ENCODE results near the gene KANK3.

The KANK3 gene

GRCh38 chr19:8336660-8337059 is 6.4 kb downstream of the KANK3 start:
- TF ChIP-seq CTCF (IDR thresholded peaks at IDR 0.05; ENCODE audit: insufficient read depth, low read length, missing control alignments), result no peak
- ChIA-PET CTCF (interaction anchor here (0.9 to 1.0 kb wide), 2 partner anchors 17 to 59 kb away, joined by 3 read pairs; no protein-coding TSS in a partner anchor), POLR2A (interaction anchor here (1.0 kb wide), 1 partner anchor 108 kb away, joined by 3 read pairs; the partner anchor contains the start of gene HNRNPM)

DNA sequence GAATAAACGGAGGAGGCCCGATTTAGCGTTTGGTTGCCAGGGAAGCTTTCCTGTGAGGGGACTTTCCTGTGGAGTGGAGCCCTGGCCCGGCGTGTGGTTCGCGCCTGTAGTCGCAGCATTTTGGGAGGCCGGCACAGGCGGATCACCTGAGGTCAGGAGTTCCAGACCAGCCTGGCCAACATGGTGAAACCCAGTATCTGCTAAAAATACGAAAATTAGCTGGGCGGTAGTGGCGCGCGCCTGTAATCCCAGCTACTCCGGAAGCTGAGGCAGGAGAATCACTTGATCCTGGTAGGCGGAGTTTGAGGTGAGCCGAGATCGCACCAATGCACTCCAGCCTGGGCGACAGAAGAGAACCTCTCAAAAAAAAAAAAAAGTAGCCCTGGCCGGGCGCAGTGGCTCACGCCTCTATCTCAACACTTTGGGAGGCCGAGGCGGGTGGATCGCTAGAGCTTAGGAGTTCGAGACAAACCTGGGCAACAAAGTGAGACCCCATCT is 6.9 kb downstream of the KANK3 start:
- TF ChIP-seq CTCF (IDR thresholded peaks at IDR 0.05; ENCODE audit: insufficient read depth, low read length, missing control alignments), result no peak
- POLR2A ChIA-PET, result interaction anchor here (1.0 kb wide), 1 partner anchor 109 kb away, joined by 3 read pairs; the partner anchor contains the start of gene HNRNPM
- DNase-seq (ENCODE audit: low read depth, low spot score), result no peak
- H3K4me3 ChIP-seq (ENCODE audit: low read depth, low read length), result no peak overlapping the region
- CTCF ChIA-PET, result interaction anchor here (0.9 to 1.7 kb wide), 3 partner anchors 12 to 59 kb away, joined by 3 to 5 read pairs (median 3); no protein-coding TSS in a partner anchor

More at GRCh38 chr19:8336660-8337059, 6.4 kb downstream of the KANK3 start:
- DNase-seq (ENCODE audit: low read depth, low spot score), result no peak
- no peak overlapping the region for H3K4me3 ChIP-seq (ENCODE audit: low read depth, low read length)

DNA sequence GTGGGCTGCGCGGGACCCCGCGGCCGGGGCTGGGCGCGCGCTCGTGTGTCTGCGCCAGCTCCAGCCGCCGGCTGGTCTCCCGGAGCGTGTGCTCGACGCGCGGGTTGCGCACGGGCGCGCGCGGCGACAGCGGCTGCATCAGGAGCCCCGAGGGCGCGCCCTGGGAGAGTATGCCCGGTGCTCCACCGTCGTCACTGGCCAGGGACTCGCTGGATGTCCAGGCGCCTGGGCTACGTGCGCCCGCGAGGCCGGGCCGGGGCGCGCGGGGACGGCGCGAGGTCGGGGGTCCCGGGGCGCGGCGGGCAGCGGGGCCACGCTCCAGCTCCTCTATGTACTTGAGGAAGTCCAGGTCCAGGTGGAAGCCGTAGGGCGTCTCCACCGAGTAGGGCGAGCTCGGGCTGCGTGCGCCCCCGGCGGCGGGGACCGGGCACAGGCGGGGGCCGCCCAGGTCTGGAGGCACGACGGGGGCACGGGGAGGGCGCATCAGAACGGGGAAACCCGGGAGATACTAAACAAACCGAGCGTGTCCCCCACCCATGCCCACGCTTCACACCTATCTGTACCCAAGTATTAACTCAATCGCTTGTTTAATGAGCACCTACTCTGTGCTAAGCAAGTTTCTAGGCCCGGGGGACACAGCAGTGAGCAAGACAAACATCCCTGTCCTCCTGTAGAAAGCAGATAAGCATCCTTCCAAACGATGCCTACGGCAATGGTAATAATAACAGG is 7.6 kb downstream of the KANK3 start:
- no peak for DNase-seq (ENCODE audit: low read depth, low spot score)
- H3K4me3 ChIP-seq (ENCODE audit: low read depth, low read length), result no peak overlapping the region
- TF ChIP-seq CTCF (IDR thresholded peaks at IDR 0.05; ENCODE audit: insufficient read depth, low read length, missing control alignments), result no peak
- CTCF ChIA-PET, result interaction anchor here (0.7 to 2.5 kb wide), 5 partner anchors 12 to 246 kb away, joined by 3 to 14 read pairs (median 5); no protein-coding TSS in a partner anchor
- POLR2A ChIA-PET, result interaction anchor here (1.0 to 1.9 kb wide), 2 partner anchors 14 to 178 kb away, joined by 3 to 10 read pairs; partner anchors contain the start of genes NDUFA7, RPS28 and ZNF414

GRCh38 chr19:8334458-8335342 is 8.4 kb downstream of the KANK3 start:
- DNase-seq (ENCODE audit: low read depth, low spot score), result no peak
- no peak for TF ChIP-seq CTCF (IDR thresholded peaks at IDR 0.05; ENCODE audit: insufficient read depth, low read length, missing control alignments)
- CTCF ChIA-PET, result interaction anchor here (0.7 to 2.5 kb wide), 6 partner anchors 10 to 247 kb away, joined by 3 to 14 read pairs (median 5); no protein-coding TSS in a partner anchor
- POLR2A ChIA-PET, result interaction anchor here (1.0 to 1.9 kb wide), 2 partner anchors 13 to 179 kb away, joined by 3 to 10 read pairs; partner anchors contain the start of genes NDUFA7, RPS28 and ZNF414
- H3K4me3 ChIP-seq (ENCODE audit: low read depth, low read length), result no peak overlapping the region

DNA sequence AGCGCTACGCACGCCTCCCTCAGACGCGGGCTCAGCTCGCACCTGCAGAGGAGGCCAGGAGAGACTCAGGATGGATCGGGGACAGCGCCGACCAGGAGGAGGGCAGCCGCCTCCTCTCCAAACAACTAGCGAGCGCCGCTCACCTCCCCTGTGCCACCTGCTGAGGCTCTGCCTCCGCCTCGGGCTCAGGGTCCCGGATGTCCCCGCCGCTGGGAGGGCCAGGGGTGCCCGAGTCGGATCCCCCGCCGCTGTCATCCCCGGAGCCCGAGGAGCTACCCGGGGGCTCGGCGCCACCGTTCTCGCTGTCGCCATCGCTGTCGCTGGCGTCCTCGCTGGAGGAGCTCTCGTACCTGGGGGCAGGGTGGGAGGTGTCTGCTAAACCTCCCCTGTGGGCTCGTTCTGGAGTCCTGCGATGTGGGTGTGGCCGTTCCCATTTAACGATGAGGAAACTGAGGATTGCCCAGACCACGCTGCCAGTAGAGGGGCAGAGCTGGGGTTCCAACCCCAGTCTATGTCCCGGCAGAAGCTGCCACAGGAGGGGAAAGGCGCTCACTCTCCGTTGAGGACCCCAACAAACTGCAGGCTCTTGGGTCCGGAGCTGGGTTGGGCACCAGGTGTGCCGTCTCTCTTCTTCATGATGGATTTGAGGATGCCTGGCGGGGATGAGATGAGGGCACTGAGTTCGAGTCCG is 9.2 kb downstream of the KANK3 start:
- DNase-seq (ENCODE audit: low read depth, low spot score), result no peak
- CTCF ChIA-PET, result interaction anchor here (1.5 to 2.5 kb wide), 3 partner anchors 10 to 244 kb away, joined by 5 to 14 read pairs (median 6); no protein-coding TSS in a partner anchor
- no peak overlapping the region for H3K4me3 ChIP-seq (ENCODE audit: low read depth, low read length)
- POLR2A ChIA-PET, result interaction anchor here (1.9 kb wide), 1 partner anchor 12 kb away, joined by 10 read pairs; the partner anchor contains the start of genes NDUFA7 and RPS28
- no peak for TF ChIP-seq CTCF (IDR thresholded peaks at IDR 0.05; ENCODE audit: insufficient read depth, low read length, missing control alignments)

Measured in AG04449 (cell line).